ENCODE results near the gene TIE1. TPM values are rescaled to one million over a fixed set of nuclear protein-coding genes. Genes with fewer than 3 reads are reported as not detected.

TIE1 gene
- total and polyA plus RNA-seq, 2 donors (not counting 3 experiments of a cell fraction or from before 2014, with no cell fraction given), result 531 to 620 TPM

DNA sequence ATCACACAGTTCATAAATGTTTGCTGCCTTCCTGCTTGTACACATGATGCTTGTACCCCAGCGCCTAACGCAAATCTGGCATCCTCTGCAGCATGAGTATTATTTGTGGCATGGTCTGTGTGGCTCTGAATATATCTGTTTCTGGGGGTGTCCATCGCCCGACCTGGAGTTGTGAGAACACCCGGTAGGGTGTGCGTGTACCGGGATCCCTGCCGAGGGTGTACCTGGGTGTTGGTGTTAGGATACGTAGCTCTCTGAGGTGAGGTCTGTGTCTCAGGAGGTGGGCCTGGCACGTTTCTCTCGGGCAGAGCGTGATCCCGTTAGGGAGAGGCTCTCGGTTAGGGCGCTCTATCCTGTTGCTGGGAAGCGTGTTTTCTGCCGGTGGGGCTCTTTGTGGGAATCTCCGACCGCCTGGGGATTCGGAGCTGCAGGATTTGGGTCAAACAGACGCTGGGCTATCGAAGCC is 47.6 kb downstream of the TIE1 start:
- Histone ChIP-seq H3K36me3 (ENCODE audit: control insufficient read depth in 2 of 2, extremely low read depth in 1 of 2, insufficient read depth in 2 of 2, low read length in 2 of 2) (no peaks in the 10 kb centered on the region), H3K9ac (replicated peaks; ENCODE audit: extremely low read depth, insufficient read depth, low read length) (peak overlapping the region; percentile 67), H3K27me3 (ENCODE audit: control insufficient read depth in 2 of 2, insufficient read depth in 2 of 2, low read length in 2 of 2) (no peaks in the 10 kb centered on the region), H3K9me1 (replicated peaks; ENCODE audit: control insufficient read depth, extremely low read depth, insufficient read depth, low read length) (no peaks in the 10 kb centered on the region), H3K4me1 (ENCODE audit: control insufficient read depth, extremely low read depth, insufficient read depth, low read length) (peaks cover 3% of the 10 kb centered on the region), H2AFZ (ENCODE audit: low read depth, low read length) (peak overlapping the region; percentile 95), H3K79me2 (ENCODE audit: control insufficient read depth, insufficient read depth, low read length) (no peaks in the 10 kb centered on the region), H4K20me1 (replicated peaks; ENCODE audit: control insufficient read depth, extremely low read depth, insufficient read depth, low read length) (no peaks in the 10 kb centered on the region), H3K4me2 (ENCODE audit: insufficient read depth, low read length) (peak overlapping the region; percentile 72), H3K27ac (ENCODE audit: insufficient read depth, low read depth, low read length) (no peak overlapping the region), H3K9me3 (replicated peaks; ENCODE audit: control insufficient read depth, insufficient read depth, low read length) (no peaks in the 10 kb centered on the region), H3K4me3 (replicated peaks in 1 of 3; ENCODE audit: insufficient read depth in 1 of 3, low read depth in 1 of 3, low read length in 3 of 3) (peak overlapping the region in 2 of 3 experiments; percentile 2 to 33)
- intact Hi-C loops (cut with micrococcal nuclease) (no loop called here), dilution Hi-C loops (cut with MboI; ENCODE audit: extremely low pct_ligation_motif_present, low sequenced_read_pairs) (no loop called here)
- TF ChIP-seq, protein P1, sequence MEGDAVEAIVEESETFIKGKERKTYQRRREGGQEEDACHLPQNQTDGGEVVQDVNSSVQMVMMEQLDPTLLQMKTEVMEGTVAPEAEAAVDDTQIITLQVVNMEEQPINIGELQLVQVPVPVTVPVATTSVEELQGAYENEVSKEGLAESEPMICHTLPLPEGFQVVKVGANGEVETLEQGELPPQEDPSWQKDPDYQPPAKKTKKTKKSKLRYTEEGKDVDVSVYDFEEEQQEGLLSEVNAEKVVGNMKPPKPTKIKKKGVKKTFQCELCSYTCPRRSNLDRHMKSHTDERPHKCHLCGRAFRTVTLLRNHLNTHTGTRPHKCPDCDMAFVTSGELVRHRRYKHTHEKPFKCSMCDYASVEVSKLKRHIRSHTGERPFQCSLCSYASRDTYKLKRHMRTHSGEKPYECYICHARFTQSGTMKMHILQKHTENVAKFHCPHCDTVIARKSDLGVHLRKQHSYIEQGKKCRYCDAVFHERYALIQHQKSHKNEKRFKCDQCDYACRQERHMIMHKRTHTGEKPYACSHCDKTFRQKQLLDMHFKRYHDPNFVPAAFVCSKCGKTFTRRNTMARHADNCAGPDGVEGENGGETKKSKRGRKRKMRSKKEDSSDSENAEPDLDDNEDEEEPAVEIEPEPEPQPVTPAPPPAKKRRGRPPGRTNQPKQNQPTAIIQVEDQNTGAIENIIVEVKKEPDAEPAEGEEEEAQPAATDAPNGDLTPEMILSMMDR (IDR thresholded peaks at IDR 0.05; ENCODE audit: extremely low read depth in 1 of 2, insufficient read depth in 1 of 2, low read depth in 1 of 2, low read length in 2 of 2), result no peak
- no peak for TF ChIP-seq POLR2A (IDR thresholded peaks at IDR 0.05; ENCODE audit: low read depth, low read length)
- TF ChIP-seq, protein P2, sequence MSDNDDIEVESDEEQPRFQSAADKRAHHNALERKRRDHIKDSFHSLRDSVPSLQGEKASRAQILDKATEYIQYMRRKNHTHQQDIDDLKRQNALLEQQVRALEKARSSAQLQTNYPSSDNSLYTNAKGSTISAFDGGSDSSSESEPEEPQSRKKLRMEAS (IDR thresholded peaks at IDR 0.05; ENCODE audit: insufficient read depth, insufficient read length), result no peak
- TF ChIP-seq MYC (IDR thresholded peaks at IDR 0.05; ENCODE audit: low read depth, low read length), result no peak
- TF ChIP-seq FOS (IDR thresholded peaks at IDR 0.05; ENCODE audit: borderline replicate concordance, insufficient read depth, low read length), result no peak
- no peak for TF ChIP-seq GATA2 (IDR thresholded peaks at IDR 0.05; ENCODE audit: insufficient read depth, insufficient read length, low read depth, low read length)
- TF ChIP-seq JUN (IDR thresholded peaks at IDR 0.05; ENCODE audit: borderline replicate concordance, insufficient read depth, insufficient read length, low read depth), result no peak
- no peak for TF ChIP-seq POLR2AphosphoS5 (IDR thresholded peaks at IDR 0.05; ENCODE audit: insufficient read depth, low read depth, low read length)
- TF ChIP-seq EZH2 (IDR thresholded peaks at IDR 0.05; ENCODE audit: borderline replicate concordance, low read depth, low read length, severe bottlenecking), result no peak
- no peak for DNase-seq (ENCODE audit: low read depth, low spot score)
- ChIA-PET CTCF (interaction anchor here (0.8 to 2.0 kb wide), 4 partner anchors 10 to 121 kb away, joined by 3 to 9 read pairs (median 6); no protein-coding TSS in a partner anchor), POLR2A (interaction anchor here (0.6 kb wide), 1 partner anchor 28 kb away, joined by 3 read pairs; no protein-coding TSS in a partner anchor)
- FAIRE-seq, result peak; percentile 24
- BruUV-seq (replicated peaks), result no TSS peak
